NOMO-1 treated with dmso at 0.1 percent for 144 hours (cell line): Measurements from ENCODE around the gene DNASE1L2.
A peak's percentile ranks its signal among the peaks of the same experiment; 100 is the strongest.
"Not testable (repeated sequence)": the region's sequence is repeated elsewhere in the genome, so short reads cannot be mapped to it uniquely, and the experiment has no call there.

ENCODE experiments used
- DNase-seq: peaks from one replicate; lab custom pipeline; 2025; ENCODE audit not compliant: unreplicated experiment; lab: John Stamatoyannopoulos, UW

Gene DNASE1L2

DNA sequence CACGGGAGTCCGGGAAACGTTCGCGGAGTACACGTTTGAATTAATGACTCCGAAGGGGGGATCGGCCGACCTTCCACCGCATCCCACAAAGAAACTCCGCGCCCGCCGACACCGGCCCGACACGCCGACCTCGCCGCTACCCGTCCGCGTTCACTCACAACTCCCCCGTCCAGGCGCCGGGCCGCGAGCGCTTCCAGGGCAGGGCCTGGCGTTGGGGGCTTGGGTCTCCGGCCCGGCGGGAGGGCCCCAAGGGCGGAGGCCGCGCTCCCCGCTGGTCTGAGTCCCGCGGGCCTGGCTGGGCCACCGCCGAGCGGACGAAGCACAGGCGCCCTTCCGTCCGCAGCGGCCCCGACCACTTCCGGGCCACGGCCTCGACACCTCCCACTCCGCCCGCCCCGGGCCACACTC, 31.3 kb downstream of the DNASE1L2 start:
- not testable (repeated sequence) for DNase-seq

DNA sequence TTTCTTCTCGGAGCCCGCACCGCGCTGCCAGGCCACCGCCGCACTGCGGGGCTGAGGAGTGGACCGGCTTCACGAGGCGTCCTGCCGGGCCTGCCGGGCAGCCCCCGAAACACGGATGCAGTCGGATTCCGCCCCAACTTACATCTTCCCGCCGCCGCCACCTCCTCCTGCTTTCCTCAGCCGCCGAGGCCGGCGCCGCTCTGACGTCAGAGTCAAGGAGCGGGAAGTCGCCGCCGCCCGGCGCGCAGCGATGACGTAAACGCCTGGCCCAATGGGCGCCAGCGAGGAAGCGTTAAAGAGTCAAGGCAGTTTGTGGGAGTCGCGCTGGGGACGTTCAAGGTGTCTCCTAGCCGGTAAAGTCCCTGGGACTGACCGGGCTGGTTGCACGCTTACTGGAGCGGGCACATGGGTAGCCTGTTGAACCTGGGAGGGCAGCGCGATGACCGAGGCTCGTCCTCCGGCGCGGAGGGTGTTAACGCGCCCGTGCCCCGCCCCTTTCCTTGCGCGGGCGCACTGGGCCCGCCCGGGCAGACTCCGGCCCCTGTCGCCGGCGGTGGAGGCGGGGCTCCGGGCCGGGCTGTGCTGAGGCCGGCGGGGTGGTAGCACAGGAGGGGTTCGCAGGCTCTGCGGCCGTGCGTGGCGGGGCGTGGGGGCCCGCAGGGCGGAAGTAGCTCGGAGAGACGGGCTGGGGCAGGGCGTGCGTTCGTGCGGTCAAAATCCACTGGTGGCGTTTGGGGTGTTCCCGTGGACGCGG, 31.8 kb downstream of the DNASE1L2 start, which contains the start of gene RNPS1:
Gene RNPS1 (minus strand): TSS at position 214 of the 754 bp plus-strand sequence. CDS start 3,483 bp downstream, outside the sequence.
- DNase-seq: peak; percentile 88

DNA sequence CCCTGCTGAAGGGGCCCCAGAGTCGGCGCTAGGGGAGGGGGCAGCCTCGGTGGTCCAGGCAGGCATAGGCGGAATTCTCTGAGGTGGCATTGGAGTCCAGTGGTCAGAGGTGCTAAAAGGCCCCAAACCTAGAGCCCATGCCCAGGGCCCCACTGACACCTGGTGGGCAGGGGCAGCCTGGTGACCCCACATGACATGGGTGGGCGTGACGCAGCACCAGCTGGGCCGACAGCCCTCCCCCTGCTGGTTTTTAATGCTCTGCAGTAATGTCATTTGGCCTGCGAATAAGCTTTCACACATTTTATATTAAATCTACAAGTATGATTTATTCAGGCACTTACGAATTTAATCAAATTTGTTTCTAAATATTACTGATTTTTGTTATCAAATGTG, 33.8 kb downstream of the DNASE1L2 start:
- DNase-seq: no peak

DNA sequence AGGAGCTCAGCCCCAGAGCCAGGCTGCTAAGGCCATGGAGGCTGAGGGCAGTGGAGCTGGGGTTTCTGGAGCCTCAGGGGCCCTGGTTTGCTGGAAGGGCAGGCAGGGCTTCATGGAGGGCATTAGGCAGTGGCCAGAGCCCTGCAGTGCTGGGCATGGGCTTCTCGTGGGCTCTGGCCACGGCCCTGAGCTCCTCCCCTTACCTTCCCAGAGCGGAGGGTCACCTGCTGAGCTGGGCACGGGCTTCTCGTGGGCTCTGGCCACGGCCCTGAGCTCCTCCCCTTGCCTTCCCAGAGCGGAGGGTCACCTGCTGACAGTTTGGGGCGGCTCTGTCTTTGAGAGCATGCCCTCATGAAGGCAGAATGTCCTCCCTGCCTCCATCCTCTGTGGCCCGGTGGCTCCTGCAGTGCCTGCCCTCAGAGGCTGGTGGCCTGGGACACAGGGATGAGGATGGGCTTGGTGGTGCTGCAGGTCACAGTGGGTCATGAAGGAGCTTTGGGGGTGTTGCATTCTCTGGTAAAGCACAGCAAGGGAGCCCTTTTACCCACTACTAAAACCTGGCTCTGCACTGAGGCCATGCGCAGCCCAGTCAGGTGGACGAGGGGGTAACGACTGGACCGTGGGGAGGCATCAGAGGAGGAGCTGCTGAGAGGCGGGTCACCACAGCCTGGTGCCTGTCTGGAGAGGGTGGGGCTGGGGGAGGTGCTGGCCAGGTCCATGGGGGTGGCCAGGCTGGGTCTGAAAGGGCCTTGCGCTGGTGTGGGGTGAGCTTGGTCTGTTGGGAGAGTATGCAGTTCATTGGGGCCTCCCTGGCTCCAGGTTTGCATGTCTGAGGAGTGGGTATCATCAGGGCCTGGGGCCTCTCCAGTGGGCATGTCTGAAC, 34.6 kb downstream of the DNASE1L2 start:
- DNase-seq: no peak

DNA sequence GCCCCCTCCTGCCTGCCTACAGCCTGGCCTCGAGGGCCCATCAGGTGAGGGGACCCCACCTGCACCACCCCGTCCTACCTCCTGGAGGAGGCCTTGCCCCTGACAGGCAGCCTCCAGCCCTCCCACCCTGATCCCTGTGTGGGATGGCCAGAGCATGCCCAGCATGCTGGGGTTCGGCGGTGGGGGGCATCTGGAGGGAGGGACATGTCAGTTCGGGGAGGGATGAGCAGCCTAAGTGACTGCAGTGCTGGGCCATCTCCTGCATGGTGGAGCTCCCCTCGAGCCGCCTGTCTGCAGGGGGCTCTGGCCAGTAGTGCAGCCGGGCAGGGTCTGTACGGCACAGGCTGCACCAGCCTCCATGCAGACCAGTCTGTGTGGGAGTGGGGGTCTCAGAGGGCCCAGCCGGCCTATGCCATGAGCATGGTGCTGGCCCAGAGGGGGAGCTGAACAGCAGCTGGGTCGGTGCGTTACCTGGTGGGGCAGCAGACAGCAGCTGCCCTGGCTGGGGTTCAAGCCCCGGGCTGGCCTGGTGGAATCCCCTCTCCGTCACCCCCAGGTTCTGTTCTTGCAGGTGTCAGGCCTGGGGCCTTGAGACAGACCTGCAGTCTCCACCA, 35.7 kb downstream of the DNASE1L2 start:
- no peak for DNase-seq

DNA sequence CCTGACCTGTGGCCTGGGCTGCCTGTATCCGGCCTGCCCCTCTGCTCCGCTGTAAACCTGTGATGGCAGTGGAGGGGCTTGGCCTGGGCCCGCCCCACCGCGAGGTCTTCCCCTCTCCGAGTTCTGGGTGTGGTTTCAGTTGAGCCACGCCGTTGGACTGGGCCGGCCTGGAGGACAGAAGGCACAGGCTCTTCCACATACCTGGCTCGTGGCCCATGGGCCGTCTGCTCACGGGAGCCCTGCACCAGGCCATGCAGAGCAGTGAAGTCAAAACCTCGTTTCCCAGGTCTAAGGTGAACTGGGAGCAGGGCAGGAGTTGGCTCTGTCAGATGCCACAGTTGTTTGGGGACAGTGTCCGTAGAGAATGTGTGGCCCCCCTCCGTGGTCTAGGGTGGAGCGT, 37.2 kb downstream of the DNASE1L2 start:
- DNase-seq: no peak

DNA sequence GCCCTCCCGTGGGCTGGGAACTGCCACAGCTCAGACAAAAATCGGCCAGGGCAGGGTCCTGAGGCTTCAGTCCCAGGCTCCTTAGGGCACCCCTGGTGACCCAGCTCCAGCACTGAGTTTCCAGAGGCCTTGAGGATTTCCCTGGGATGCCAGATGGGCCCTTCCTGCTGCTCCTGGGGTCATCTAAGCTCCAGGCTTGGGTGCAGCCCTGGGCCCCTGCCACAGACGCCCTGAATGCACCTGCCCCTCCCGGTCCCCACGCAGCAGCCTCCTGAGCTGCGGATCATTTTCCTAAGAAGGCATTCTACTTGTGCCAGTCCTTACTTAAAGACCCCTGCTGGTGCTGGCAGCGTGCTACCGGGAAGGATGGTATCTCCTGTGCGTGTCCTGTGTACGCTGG, 37.7 kb downstream of the DNASE1L2 start:
- DNase-seq: no peak

DNA sequence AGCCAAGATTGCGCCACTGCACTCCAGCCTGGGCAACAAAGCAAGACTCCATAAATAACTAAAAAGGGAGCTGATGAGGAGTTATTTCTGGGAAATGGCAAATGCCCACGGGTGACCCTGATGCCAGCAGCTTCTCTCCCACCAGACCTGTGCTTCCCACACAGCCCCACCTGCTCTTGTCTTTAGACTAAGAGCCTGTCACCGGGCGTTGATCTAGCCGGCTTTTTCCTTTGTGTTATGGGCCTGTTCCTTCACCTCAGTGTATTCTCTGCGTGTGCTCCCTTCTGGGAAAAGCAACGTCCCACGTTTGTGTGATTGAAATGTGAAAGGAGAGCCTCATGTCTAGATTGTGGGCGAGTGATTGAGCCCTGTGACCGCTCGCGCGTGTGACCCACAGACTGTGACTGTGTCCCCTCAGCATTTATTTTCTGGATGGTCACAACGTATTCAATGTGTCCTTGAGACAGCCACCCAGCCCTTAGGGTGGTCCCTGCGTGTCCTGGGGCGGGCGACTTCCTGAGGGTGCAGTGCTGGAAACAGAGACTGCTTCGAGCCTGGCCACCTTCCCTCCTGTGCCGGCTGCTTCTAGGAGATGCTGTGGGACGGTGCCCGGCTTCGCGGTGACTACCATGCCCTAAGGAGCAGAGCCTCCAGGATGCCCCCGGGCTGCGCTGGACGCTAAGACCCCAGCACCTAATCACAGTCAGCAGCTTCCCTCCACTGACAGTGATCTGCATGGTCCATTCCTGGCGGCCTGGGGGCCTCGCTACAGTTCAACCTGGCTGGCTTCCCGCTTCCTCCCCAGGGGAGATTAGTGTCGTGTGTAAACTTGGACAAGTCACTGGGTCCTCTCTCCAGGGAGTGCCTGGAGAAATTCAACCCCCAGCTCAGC, 39.5 kb downstream of the DNASE1L2 start:
- DNase-seq: no peak

DNA sequence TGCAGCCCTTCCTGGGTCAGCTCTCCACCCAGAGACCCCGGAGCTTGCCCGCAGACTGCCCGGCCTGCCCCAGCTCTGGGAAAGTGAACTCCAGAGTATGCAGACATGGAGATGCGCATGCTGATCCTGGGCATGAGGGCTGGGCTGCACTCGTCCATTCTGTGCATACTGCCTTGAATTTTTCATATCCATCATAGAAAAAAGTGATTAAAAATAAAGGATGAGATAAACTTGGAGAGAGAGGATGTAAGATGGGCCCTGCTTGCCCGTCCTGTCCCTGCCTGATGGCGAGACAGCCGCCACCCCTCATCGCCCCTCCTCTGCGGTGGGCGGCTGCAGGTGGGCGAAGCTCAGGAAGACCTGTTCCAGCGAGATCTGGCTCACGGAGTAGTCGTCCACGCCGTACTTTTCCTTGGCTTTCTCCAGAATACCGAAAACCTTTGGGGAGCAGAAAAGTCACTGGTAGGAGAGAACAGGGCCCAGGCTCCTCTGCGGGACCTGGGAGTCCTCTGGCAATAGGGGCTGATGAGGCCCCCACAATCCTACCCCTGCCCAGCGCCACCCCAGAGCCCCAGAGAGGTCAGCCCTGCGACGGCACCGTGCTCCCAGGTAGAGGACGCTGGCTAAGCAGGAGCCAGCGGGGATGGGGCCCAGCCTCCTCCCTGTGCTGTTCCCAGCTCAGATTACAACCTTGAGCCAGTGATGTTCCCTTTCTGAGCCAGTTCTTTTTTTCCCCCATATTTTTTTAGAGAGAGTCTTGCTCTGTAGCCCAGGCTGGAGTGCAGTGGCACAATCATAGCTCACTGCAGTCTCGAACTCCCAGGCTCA, 40.3 kb downstream of the DNASE1L2 start:
- no peak for DNase-seq

DNA sequence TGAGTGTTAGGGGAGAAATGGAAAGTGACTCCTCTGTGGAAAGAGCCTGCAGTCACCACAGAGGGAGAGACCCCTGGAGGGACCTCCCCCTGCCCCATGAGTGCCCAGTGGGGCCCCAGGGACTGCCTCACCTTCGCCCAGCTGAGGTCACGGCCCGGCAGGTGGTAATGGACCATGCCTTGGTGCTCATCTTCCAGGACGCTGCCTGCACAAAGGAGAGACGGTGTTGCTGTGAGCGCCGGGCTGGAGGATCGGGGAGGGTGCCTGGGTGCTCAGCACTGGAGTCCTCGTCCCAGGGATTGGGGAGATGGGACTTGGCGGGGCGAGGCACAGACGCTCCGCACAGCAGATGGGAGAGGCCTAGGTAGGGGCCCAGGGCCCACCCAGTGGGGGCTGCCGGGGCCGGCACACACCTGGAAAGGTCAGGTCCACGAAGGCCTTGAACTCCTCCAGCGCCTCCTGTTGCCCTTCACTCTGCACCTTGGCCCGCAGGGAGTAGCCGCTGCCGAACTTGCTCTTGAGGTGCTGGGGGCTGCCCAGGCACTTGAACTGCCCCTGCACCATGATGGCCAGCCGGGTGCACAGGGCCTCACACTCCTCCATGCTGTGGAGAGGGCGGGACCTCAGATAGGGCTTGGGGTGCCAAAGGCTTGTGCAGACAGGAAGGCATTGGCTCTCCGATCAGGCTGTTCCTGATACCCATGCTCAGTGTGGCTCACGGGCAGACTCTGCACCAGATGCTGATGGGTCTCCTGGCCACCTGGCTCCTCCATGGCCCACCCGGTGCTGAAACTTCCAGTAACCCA, 41.4 kb downstream of the DNASE1L2 start:
- DNase-seq: no peak

DNA sequence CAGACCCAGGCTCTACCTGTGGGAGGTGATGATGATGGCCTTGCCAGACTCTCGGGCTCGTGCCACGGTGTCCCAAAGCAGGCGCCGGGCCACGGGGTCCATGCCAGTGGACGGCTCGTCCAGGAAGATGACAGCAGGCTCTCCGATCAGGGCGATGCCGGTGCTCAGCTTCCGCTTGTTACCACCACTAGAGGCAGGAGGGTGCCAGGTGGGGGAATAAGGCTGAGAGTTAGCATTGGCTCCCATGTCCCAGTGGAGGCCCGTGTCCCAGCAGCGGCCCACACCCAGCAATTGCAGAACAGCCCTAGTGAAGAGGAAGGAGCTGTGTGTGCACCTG, 42.0 kb downstream of the DNASE1L2 start:
- DNase-seq: no peak

DNA sequence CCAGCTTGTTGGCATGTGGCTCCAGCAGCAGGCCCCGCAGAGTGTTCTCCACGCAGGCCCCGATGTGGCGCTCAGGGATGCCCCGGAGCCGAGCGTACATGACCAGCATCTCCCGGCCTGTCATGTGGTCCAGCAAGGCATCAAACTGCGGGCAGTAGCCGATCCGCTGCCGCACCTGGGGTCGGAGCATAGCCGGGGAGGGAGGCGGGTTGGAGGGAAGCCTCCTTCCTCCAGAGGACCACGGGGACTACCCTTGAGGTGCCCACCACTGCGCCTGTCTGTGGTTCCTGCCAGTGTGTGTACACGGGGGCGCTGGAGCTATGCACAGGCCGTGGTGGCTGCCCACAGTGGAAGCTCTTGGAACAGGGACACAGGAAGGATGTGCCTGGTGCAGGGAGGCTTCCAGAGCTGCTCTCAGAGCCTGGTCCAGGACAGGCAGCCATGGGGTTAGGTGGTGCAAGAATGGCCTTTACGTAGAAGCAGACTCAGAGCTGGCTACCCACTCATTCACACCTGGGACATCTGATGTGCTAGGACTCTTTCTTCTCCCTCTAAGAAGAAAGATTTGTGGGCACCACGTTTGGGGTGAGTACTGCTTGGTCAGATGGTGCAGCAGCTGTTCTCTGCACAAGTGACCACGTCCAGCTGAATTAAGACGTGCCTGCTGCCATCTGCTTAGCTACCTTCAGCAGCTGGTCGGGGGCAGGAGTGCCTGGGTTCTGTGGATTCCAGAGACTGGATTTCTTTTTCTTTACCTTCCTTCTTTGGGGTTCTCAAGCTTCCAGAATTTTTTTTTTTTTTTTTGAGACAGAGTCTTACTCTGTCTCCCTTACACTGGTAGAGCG, 42.9 kb downstream of the DNASE1L2 start:
- DNase-seq: no peak

DNA sequence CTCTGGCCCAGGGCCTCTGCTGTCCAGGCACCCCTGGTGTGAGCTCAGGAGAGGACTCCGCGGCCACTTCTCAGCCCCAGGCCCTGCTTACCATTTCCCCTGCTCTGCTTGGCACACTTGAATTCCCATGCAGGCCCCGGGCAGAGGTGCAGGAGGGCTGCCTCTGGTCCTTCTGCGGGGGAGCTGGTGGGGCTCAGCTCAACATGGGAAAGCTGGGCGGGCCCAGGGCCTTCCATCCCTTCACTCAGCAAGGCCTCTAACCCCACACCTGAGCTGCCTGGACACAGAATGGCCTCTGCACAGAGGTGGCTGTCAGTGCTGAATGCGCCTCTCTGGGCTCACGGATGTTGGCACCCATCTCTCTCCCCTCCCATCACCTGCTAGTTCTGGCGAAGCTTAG, 44.2 kb downstream of the DNASE1L2 start:
- DNase-seq: no peak

DNA sequence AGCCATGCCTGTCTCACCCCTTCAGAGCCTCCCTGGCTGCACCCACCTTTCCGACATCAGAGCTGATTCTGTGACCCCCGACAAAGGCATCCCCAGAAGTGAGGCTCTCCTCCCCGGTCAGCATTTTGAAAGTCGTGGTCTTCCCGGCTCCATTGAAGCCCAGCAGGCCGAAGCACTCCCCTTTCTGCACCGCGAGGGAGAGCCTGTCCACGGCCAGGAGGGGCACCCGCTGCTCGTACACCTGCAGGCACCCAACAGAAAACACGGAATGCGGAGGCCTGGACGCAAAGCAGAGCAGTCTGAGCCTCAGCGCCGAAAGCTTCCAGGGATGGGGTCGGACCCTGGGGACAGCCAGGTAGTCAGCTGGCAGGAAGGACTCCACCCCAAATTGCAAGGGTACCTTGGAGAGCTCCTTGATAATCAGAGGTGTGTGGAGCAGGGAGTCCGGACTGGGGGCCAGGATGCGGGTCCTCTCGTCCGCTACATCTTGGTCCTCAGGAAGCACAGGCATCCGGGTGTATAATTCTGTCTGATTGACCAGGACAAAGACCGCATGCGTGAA, 44.8 kb downstream of the DNASE1L2 start:
- no peak for DNase-seq

DNA sequence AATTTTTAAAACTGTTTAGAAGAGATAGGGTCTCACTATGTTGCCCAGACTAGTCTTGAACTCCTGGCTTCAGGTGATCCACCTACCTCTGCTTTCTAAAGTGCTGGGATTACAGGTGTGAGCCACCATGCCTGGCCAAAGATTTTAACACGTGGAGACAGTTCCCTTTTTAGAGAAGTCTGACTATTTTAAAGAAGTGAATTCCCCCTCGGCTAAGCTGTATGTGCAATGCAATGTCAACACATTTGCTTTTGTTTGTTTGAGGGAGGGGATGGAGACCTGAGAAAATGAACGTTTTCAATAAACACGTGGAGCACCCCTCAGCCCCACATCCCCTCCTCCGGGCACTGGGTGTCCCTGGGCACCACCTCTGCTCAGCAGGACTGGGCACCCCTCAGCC, 46.0 kb downstream of the DNASE1L2 start:
- DNase-seq: no peak

DNA sequence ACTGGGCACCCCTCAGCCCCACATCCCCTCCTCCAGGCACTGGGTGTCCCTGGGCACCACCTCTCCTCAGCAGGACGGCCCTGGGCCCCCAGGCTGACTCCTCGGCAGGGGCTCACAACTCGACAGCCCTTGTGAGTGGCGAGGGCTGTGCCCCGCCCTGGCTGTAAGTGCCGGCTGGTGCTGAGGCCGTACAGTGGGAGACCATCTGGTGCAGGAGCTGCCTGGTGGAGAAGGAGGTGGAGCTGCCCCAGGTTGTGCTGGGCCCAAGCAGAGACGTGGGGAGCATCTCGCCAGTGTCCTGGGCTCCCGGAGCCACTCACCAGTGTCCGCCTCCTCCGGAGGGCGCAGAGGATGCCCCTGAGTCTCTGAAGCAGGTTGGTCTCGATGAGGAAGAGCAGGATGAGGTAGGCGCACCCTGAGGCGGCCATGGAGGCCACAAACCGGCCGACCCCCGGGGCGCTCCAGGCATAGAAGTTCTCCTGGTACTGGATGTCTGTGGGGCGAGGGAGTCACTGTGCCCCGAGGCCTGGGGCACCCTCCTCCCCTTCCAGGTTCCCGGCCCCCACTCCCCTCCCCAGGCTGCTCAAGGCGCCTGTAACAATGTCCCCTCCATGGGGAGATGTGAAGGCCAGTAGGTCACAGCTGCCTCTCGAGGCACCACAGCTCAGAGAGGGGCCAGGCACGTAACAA, 46.8 kb downstream of the DNASE1L2 start:
- no peak for DNase-seq

DNA sequence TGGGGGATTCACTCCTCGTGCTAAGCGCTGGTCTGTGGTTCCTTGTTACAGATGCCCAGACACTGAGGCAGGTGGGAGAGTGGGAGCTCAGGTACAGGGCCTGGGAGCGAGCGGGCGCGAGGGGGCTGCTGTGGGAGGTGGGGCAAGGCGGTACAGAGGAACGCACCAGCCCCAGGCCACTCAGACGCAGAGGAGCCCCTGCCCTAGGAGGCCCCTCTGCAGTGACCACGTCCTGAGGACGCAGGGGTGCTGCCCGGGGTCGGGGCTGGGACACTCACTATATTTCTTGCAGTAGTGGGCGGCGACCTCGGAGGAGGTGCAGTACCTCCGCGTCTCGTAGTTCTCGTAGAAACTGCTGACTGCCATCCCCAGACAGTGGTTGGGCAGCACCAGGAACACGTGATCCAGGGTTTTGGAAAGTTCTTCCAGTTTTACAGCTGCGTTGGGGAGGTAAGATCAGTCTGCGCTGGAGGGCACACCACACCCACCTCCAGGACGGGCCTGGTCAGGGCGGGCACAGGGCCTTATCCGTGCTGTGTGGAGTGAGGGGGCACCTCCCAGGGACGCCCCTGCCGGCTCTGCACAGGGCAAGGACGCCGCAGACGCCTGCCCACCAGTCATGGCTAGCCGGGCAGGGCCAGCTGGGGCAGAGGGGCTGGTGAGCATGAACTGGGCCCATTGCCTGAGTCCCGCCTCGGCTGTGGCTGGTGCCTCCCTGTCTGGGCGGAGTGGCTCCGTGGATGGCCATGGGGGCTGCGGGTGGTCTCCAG, 47.9 kb downstream of the DNASE1L2 start:
- no peak for DNase-seq
